GM19452 (cell line): ENCODE results near the gene ZCCHC8.
"Not testable (repeated sequence)": the region's sequence is repeated elsewhere in the genome, so short reads cannot be mapped to it uniquely, and the experiment has no call there.

ENCODE experiments used
- ATAC-seq: cut with Tn5 transposase; IDR thresholded peaks from one replicate; pipeline ENCODE4 v1.9.1; 2021; ENCODE audit not compliant: unreplicated experiment

ZCCHC8 gene

GRCh38 chr12:122513028-122513427, 12.3 kb upstream of the ZCCHC8 start:
- ATAC-seq, result not testable (repeated sequence)

GRCh38 chr12:122508163-122508562, 7.4 kb upstream of the ZCCHC8 start:
- no peak for ATAC-seq

- ATAC-seq, result no peak
These were observed 5.7 kb upstream of the ZCCHC8 start for GRCh38 chr12:122506393-122506938.

GRCh38 chr12:122505419-122506051, 4.8 kb upstream of the ZCCHC8 start:
- no peak for ATAC-seq

- no peak for ATAC-seq
These were observed 3.3 kb upstream of the ZCCHC8 start for GRCh38 chr12:122503783-122504590.

- no peak for ATAC-seq
These were observed 2.5 kb upstream of the ZCCHC8 start for GRCh38 chr12:122503147-122503751.

GRCh38 chr12:122501489-122501989, 807 bp upstream of the ZCCHC8 start:
- no peak for ATAC-seq

GRCh38 chr12:122499991-122500684, 594 bp downstream of the ZCCHC8 start:
- peak; percentile 10 for ATAC-seq

- ATAC-seq, result no peak
These were observed 5.5 kb downstream of the ZCCHC8 start for GRCh38 chr12:122495258-122495657.

GRCh38 chr12:122493222-122493621, 7.5 kb downstream of the ZCCHC8 start:
- not testable (repeated sequence) for ATAC-seq

GRCh38 chr12:122491991-122492390, 8.7 kb downstream of the ZCCHC8 start:
- ATAC-seq, result no peak

- no peak for ATAC-seq
These were observed 11.7 kb downstream of the ZCCHC8 start for GRCh38 chr12:122489038-122489437.

GRCh38 chr12:122487807-122488206, 12.9 kb downstream of the ZCCHC8 start:
- ATAC-seq, result not testable (repeated sequence)

- ATAC-seq, result no peak
These were observed 13.8 kb downstream of the ZCCHC8 start for GRCh38 chr12:122486805-122487426.

GRCh38 chr12:122486360-122486759, 14.4 kb downstream of the ZCCHC8 start:
- ATAC-seq, result not testable (repeated sequence)

- ATAC-seq, result not testable (repeated sequence)
These were observed 16.3 kb downstream of the ZCCHC8 start for GRCh38 chr12:122484385-122484784.

- ATAC-seq, result no peak
These were observed 16.8 kb downstream of the ZCCHC8 start for GRCh38 chr12:122483969-122484368.

- no peak for ATAC-seq
These were observed 18.9 kb downstream of the ZCCHC8 start for GRCh38 chr12:122481861-122482260.

- no peak for ATAC-seq
These were observed 20.0 kb downstream of the ZCCHC8 start for GRCh38 chr12:122480753-122481152.

GRCh38 chr12:122474324-122474716, 26.4 kb downstream of the ZCCHC8 start:
- no peak for ATAC-seq
